SU-DHL-6 (cell line): Measurements from ENCODE around the gene DIPK1B.

ENCODE experiments used
- H2AFZ ChIP-seq: fragments of 200-600 bp; sonication (generic); 2 replicates; pipeline ENCODE4 v1.6.1; 2014; ENCODE audit warnings: low read depth, mild to moderate bottlenecking, moderate library complexity, mixed read lengths, antibody characterized with exemption, low read length; ENCODE audit not compliant: severe bottlenecking
- H3F3A ChIP-seq: fragments of 200-600 bp; shearing (Covaris generic); 2 replicates; pipeline ENCODE4 v1.6.0; 2016; ENCODE audit warnings: antibody characterized with exemption, mild to moderate bottlenecking; ENCODE audit not compliant: insufficient read depth
- H3K27ac ChIP-seq: fragments of 200-600 bp; sonication (generic); 2 replicates; pipeline ENCODE4 v1.5.1; 2016; ENCODE audit warnings: low read depth, mild to moderate bottlenecking, low read length, moderate library complexity, mixed read lengths
- H3K27me3 ChIP-seq: fragments of 200-600 bp; sonication (generic), shearing (Covaris generic); 2 replicates; pipeline ENCODE4 v1.6.0; 2014; ENCODE audit warnings: mild to moderate bottlenecking, low read length
- H3K36me3 ChIP-seq: fragments of 200-600 bp; sonication (generic); 2 replicates; pipeline ENCODE4 v1.6.1; 2014; ENCODE audit warnings: mild to moderate bottlenecking, low read length, mixed read lengths
- H3K4me2 ChIP-seq: fragments of 300-600, 200-600 bp; shearing (Covaris generic), sonication (generic); 2 replicates; pipeline ENCODE4 v1.6.0; 2014; ENCODE audit warnings: low read length, low read depth, mild to moderate bottlenecking; ENCODE audit not compliant: poor library complexity, severe bottlenecking
- H3K4me3 ChIP-seq: fragments of 200-600 bp; sonication (generic); 2 replicates; pipeline ENCODE4 v1.5.1; 2014; ENCODE audit warnings: antibody characterized with exemption, low read length, mild to moderate bottlenecking, mixed read lengths; ENCODE audit not compliant: insufficient read depth, poor library complexity, severe bottlenecking
- H3K79me2 ChIP-seq: fragments of 200-600 bp; sonication (generic); 2 replicates; pipeline ENCODE4 v1.6.1; 2014; ENCODE audit warnings: mild to moderate bottlenecking, low read length, moderate library complexity; ENCODE audit not compliant: insufficient read depth
- H3K9ac ChIP-seq: fragments of 200-600 bp; sonication (generic); 2 replicates; pipeline ENCODE4 v1.7.0; 2014; ENCODE audit warnings: mild to moderate bottlenecking, low read length
- H3K9me2 ChIP-seq: fragments of 200-600 bp; sonication (generic); replicated peaks from 2 replicates; pipeline ENCODE4 v1.6.1; 2014; ENCODE audit warnings: low read length; ENCODE audit not compliant: insufficient read depth
- H3K9me3 ChIP-seq: fragments of 200-600 bp; sonication (generic); 2 replicates; pipeline ENCODE4 v1.6.1; 2014; ENCODE audit warnings: low read length, mixed read lengths; ENCODE audit not compliant: insufficient read depth
- H4K20me1 ChIP-seq: fragments of 200-600 bp; sonication (generic); 2 replicates; pipeline ENCODE4 v1.6.1; 2014; ENCODE audit warnings: low read depth, mild to moderate bottlenecking, antibody characterized with exemption, low read length, moderate library complexity, mixed read lengths
- EZH2phosphoT487 ChIP-seq: fragments of 200-600 bp; sonication (generic), shearing (Covaris generic); conservative IDR thresholded peaks from 2 replicates; pipeline ENCODE4 v1.6.1; 2018; ENCODE audit warnings: mild to moderate bottlenecking, antibody characterized with exemption, low read length, moderate library complexity, mixed read lengths
- TF ChIP-seq, protein P1 (sequence below): fragments of 200-600 bp; sonication (generic); IDR thresholded peaks from one replicate; pipeline ENCODE4 v1.5.1; 2017; ENCODE audit warnings: antibody characterized with exemption, mild to moderate bottlenecking, low read length, moderate library complexity; ENCODE audit not compliant: insufficient read depth, poor library complexity, severe bottlenecking

DIPK1B gene

DNA sequence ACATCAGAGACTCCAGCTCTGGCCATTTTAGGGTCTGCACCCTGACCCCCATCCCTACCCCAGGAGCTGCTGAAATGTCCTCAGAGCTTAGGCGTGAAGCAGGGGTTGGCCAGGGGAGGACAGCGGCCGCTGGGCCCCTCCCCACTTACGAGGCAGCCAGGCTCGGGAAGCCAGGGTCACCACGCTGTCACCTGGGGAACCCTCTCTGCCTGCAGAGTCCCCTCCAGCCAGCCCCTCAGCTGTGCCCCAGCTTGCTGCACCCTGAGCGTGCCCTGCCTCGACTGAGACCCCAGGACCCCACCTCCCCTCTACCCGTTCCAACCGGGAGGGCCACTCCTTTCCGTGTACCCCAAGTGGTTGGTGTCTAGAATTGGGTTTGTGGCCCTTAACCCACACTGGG is 27.7 kb downstream of the DIPK1B start:
- H3K9ac ChIP-seq: no peak overlapping the region
- no peak overlapping the region for H3K4me3 ChIP-seq

DNA sequence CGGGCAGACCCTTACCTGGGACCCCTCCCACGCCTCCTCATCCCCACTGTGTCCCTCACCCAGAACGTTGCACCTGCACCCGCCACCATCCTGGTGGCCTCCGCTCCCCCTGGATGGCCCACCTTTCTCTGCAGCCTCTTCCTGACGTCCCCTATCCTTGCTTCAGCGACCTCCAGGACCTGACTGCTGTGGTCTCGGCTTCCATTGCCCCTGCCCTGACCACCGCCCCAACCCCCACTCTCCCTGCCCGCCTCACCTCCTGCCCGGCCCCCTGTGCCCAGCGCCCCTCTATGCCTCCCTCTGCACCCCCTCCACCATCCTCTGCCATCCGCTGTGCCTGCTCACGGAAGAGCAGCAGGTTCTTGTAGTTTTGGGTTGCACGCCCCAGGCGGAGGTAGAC is 28.1 kb downstream of the DIPK1B start:
- Histone ChIP-seq H3K79me2 (no peaks in the 10 kb centered on the region), H3K9ac (no peak overlapping the region), H3K9me3 (no peaks in the 10 kb centered on the region), H3K27me3 (no peaks in the 10 kb centered on the region; the same call in 1 of the 2 replicates), H3K4me3 (no peak overlapping the region), H3K9me2 (no peaks in the 10 kb centered on the region), H3K27ac (no peak overlapping the region), H4K20me1 (no peaks in the 10 kb centered on the region), H3K4me2 (no peak overlapping the region), H3K36me3 (no peaks in the 10 kb centered on the region), H2AFZ (no peak overlapping the region), H3F3A (no peaks in the 10 kb centered on the region)
- TF ChIP-seq EZH2phosphoT487: no peak
- TF ChIP-seq, protein P1, sequence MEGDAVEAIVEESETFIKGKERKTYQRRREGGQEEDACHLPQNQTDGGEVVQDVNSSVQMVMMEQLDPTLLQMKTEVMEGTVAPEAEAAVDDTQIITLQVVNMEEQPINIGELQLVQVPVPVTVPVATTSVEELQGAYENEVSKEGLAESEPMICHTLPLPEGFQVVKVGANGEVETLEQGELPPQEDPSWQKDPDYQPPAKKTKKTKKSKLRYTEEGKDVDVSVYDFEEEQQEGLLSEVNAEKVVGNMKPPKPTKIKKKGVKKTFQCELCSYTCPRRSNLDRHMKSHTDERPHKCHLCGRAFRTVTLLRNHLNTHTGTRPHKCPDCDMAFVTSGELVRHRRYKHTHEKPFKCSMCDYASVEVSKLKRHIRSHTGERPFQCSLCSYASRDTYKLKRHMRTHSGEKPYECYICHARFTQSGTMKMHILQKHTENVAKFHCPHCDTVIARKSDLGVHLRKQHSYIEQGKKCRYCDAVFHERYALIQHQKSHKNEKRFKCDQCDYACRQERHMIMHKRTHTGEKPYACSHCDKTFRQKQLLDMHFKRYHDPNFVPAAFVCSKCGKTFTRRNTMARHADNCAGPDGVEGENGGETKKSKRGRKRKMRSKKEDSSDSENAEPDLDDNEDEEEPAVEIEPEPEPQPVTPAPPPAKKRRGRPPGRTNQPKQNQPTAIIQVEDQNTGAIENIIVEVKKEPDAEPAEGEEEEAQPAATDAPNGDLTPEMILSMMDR: no peak

More for the DNA sequence above, 27.7 kb downstream of the DIPK1B start:
- no peaks in the 10 kb centered on the region for H3K79me2 ChIP-seq
- TF ChIP-seq, protein P1: no peak
- TF ChIP-seq EZH2phosphoT487: no peak
- H3K27me3 ChIP-seq: no peaks in the 10 kb centered on the region; the same call in 1 of the 2 replicates
- no peaks in the 10 kb centered on the region for H3K36me3 ChIP-seq
- H3K27ac ChIP-seq: no peak overlapping the region
- no peak overlapping the region for H2AFZ ChIP-seq
- no peaks in the 10 kb centered on the region for H3K9me2 ChIP-seq
- H4K20me1 ChIP-seq: no peaks in the 10 kb centered on the region
- H3K4me2 ChIP-seq: no peak overlapping the region
- H3F3A ChIP-seq: no peaks in the 10 kb centered on the region
- no peaks in the 10 kb centered on the region for H3K9me3 ChIP-seq

DNA sequence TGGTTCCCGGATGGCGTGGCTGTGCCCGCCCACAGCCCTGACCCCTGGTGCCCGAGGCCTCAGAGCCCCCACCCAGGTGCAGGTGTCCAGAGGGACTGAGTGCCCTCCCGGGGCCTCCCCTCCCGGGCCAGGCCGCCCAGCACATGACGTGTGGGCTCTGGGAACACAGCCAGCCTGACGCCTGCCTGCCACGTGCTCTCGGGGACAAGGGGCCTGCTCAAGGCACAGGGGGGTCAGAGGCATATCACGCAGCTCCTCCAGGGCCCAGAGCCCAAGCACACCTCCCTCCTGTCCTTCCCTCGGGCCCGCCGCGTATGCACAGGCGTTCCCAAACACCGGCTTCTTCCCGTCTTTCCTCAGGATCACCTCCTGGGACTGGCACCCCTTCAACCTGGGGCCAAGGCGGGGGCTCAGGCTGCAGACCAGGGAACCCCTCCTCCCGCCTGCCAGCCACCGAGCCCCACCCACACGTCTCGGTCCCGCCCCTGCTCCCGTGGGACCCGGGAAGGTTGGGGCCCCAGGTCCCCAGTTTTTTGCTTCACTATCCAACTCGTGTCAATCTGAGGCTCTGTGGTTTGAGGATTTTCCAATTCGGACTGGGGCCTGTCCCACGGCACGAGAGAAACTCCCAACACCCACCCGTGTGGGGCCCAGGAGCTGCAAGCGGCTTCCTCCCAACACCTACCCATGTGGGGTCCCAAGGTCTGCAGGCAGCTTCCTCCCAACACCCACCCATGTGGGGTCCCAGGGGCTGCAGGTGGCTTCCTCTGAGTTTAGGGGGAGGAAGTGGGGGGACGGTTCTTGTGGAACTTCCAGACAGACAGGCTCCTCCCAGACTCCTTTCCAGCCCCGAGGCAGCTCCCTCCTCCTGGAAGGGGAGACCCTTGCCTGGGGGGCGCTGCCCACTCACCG is 28.9 kb downstream of the DIPK1B start:
- Histone ChIP-seq H3K9me2 (no peaks in the 10 kb centered on the region), H3K4me3 (no peak overlapping the region), H3K9me3 (no peaks in the 10 kb centered on the region), H2AFZ (no peak overlapping the region), H3K27ac (no peak overlapping the region), H3K4me2 (no peak overlapping the region), H3K36me3 (no peaks in the 10 kb centered on the region), H4K20me1 (no peaks in the 10 kb centered on the region), H3F3A (no peaks in the 10 kb centered on the region), H3K79me2 (no peaks in the 10 kb centered on the region), H3K9ac (no peak overlapping the region), H3K27me3 (no peaks in the 10 kb centered on the region; the same call in 1 of the 2 replicates)
- TF ChIP-seq EZH2phosphoT487: no peak
- TF ChIP-seq, protein P1: no peak
